Panc1 (cell line): ENCODE results near the gene SLC4A2.
"Not testable (repeated sequence)": the region's sequence is repeated elsewhere in the genome, so short reads cannot be mapped to it uniquely, and the experiment has no call there.

Experiments used
- CTCF ChIP-seq: fragments of 450-650 bp; IDR thresholded peaks from 2 replicates; pipeline ENCODE4 v1.5.1; 2017; ENCODE audit warnings: mild to moderate bottlenecking
- POLR2AphosphoS5 ChIP-seq: IDR thresholded peaks from 2 replicates; pipeline ENCODE4 v1.6.1; 2012; ENCODE audit warnings: mild to moderate bottlenecking, low read depth, low read length, moderate library complexity

GRCh38 chr7:151011616-151012015 is 47.8 kb upstream of the SLC4A2 start:
- not testable (repeated sequence) for TF ChIP-seq CTCF, POLR2AphosphoS5
